ENCODE data around the gene SH3TC1.

DNA sequence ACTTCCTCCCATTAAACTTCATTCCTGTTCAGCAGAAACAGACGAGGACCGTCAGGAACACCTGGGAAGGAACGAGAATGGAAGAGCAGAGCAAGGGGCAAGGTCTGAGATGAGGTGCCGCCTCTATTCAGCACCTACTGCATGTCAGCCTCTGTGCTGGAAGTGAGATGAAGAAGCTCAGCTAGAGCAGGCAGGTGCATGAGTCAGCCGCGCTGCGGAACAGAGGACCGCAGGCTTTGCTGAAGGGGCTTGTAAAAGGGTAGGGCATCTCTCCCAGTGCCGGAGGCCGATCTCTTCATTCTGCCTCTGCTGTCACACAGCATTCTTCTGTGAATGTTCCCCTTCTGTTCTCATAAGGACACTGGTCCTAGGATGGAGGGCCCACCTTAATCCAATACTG is 34.4 kb upstream of the SH3TC1 start:
- TF ChIP-seq FOS (IDR thresholded peaks at IDR 0.05; ENCODE audit: borderline replicate concordance, extremely low read depth, insufficient read length) (no peak), CTCF (IDR thresholded peaks at IDR 0.05 in 2 of 3, conservative IDR thresholded peaks at IDR 0.05 in 1 of 3; ENCODE audit: control insufficient read depth in 2 of 3, extremely low read depth in 1 of 3, insufficient read depth in 1 of 3, low read depth in 3 of 3, low read length in 3 of 3) (no peak), NRF1 (conservative IDR thresholded peaks at IDR 0.05; ENCODE audit: low read depth, low read length) (no peak), SP1 (IDR thresholded peaks at IDR 0.05; ENCODE audit: low read depth, low read length) (no peak), MYC (IDR thresholded peaks at IDR 0.05; ENCODE audit: insufficient read depth, insufficient read length, insufficient replicate concordance, low read length, severe bottlenecking) (no peak)

All from GM12878 (cell line).